Measurements from ENCODE around the gene KLHDC8A.
"Not testable (repeated sequence)": the region's sequence is repeated elsewhere in the genome, so short reads cannot be mapped to it uniquely, and the experiment has no call there.

Gene KLHDC8A

GRCh38 chr1:205370780-205371179 is 14.1 kb upstream of the KLHDC8A start:
- peak; percentile 86 for DNase-seq

- no peak for DNase-seq
Observed at GRCh38 chr1:205369701-205370123, 13.0 kb upstream of the KLHDC8A start.

- DNase-seq, result no peak
Observed at GRCh38 chr1:205368478-205368877, 11.8 kb upstream of the KLHDC8A start.

GRCh38 chr1:205365945-205366463 is 9.3 kb upstream of the KLHDC8A start:
- DNase-seq, result peak; percentile 88

GRCh38 chr1:205365086-205365485 is 8.4 kb upstream of the KLHDC8A start:
- not testable (repeated sequence) for DNase-seq

- no peak for DNase-seq
Observed at GRCh38 chr1:205360891-205361290, 4.2 kb upstream of the KLHDC8A start.

- DNase-seq, result no peak
Observed at GRCh38 chr1:205359771-205360565, 3.2 kb upstream of the KLHDC8A start.

- DNase-seq, result no peak
Observed at GRCh38 chr1:205358579-205358978, 1.9 kb upstream of the KLHDC8A start.

GRCh38 chr1:205357567-205357966 is 845 bp upstream of the KLHDC8A start:
- no peak for DNase-seq

GRCh38 chr1:205355075-205355453 is 1.7 kb downstream of the KLHDC8A start:
- DNase-seq, result no peak

- peak; percentile 76 for DNase-seq
Observed at GRCh38 chr1:205354259-205355074, 2.3 kb downstream of the KLHDC8A start.

GRCh38 chr1:205353612-205354011 is 3.1 kb downstream of the KLHDC8A start:
- DNase-seq, result no peak

GRCh38 chr1:205353191-205353590 is 3.5 kb downstream of the KLHDC8A start:
- no peak for DNase-seq

GRCh38 chr1:205351984-205352713 is 4.6 kb downstream of the KLHDC8A start:
- peak; percentile 80 for DNase-seq

- DNase-seq, result no peak
Observed at GRCh38 chr1:205350691-205351141, 6.0 kb downstream of the KLHDC8A start.

- no peak for DNase-seq
Observed at GRCh38 chr1:205350124-205350523, 6.6 kb downstream of the KLHDC8A start.

- DNase-seq, result no peak
Observed at GRCh38 chr1:205348554-205349487, 7.9 kb downstream of the KLHDC8A start.

- DNase-seq, result no peak
Observed at GRCh38 chr1:205346956-205347574, 9.7 kb downstream of the KLHDC8A start.

- DNase-seq, result no peak
Observed at GRCh38 chr1:205345761-205346160, 11.0 kb downstream of the KLHDC8A start.

- peak; percentile 59 for DNase-seq
Observed at GRCh38 chr1:205344066-205344928, 12.4 kb downstream of the KLHDC8A start.

Data from COR-L47 (cell line).